HEK293T (cell line): Measurements from ENCODE around the gene HIGD2A.

Source experiments
- ARNT ChIP-seq: fragments of 450-650 bp; IDR thresholded peaks from 2 replicates; pipeline ENCODE4 v1.6.1; 2017; ENCODE audit warnings: mild to moderate bottlenecking
- BHLHE40 ChIP-seq: fragments of 450-650 bp; IDR thresholded peaks from 2 replicates; pipeline ENCODE4 v1.6.1; 2016; ENCODE audit warnings: mild to moderate bottlenecking, moderate library complexity, borderline replicate concordance
- CTBP1 ChIP-seq: fragments of 450-650 bp; IDR thresholded peaks from 2 replicates; pipeline ENCODE4 v1.6.1; 2016; ENCODE audit warnings: borderline replicate concordance
- FOXM1 ChIP-seq: fragments of 450-650 bp; IDR thresholded peaks from 2 replicates; pipeline ENCODE4 v1.6.1; 2017; ENCODE audit warnings: mild to moderate bottlenecking, borderline replicate concordance
- L3MBTL2 ChIP-seq: fragments of 450-650 bp; conservative IDR thresholded peaks from 2 replicates; pipeline ENCODE4 v1.6.1; 2016; ENCODE audit warnings: mild to moderate bottlenecking
- LEF1 ChIP-seq: fragments of 450-650 bp; IDR thresholded peaks from 2 replicates; pipeline ENCODE4 v1.6.1; 2017; ENCODE audit warnings: mild to moderate bottlenecking, borderline replicate concordance
- NFRKB ChIP-seq: fragments of 450-650 bp; IDR thresholded peaks from 2 replicates; pipeline ENCODE4 v1.6.1; 2016; ENCODE audit warnings: mild to moderate bottlenecking, moderate library complexity
- PKNOX1 ChIP-seq: fragments of 450-650 bp; IDR thresholded peaks from 2 replicates; pipeline ENCODE4 v1.6.1; 2016
- SP1 ChIP-seq: fragments of 450-650 bp; IDR thresholded peaks from 2 replicates; pipeline ENCODE4 v1.6.1; 2017
- SUZ12 ChIP-seq: fragments of 450-650 bp; IDR thresholded peaks from 2 replicates; pipeline ENCODE4 v1.6.1; 2016; ENCODE audit warnings: mild to moderate bottlenecking
- ZNF384 ChIP-seq: fragments of 450-650 bp; IDR thresholded peaks from 2 replicates; pipeline ENCODE4 v1.6.1; 2016

GRCh38 chr5:176394881-176395675, 6.5 kb downstream of the HIGD2A start:
- TF ChIP-seq LEF1 (no peak), NFRKB (no peak), CTBP1 (no peak), SUZ12 (no peak), SP1 (no peak), ZNF384 (no peak), FOXM1 (no peak), ARNT (no peak), L3MBTL2 (no peak), BHLHE40 (no peak), PKNOX1 (no peak)
